HS-27A (cell line): ENCODE measurements around the gene CABP4.

Experiments used
- DNase-seq: peaks from one replicate; pipeline ENCODE4 v3.0.0-alpha.2; 2012; ENCODE audit warnings: low read depth, missing footprints

CABP4 gene

DNA sequence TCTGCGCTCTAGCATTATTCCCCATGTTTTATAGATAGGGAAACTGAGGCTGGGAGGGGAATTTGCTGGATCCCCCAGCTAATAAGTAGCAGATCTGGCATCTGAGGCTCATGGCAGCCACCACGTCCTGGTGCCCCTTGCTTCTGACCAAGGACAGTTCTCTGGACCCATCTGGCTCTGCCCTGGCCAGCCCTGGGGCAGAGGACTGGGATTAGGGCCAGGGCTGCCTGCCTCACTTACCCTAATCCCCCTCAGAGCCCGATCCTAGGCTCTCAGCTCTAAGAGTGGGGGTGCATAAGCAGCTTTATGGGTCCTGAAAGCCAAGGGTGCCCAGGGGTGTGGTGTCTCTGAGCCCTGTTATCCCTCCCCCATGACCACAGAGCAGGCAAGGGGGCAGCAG lies at the start of gene CABP4:
CABP4 (plus strand) TSS at position 301 of the 400 bp plus-strand sequence; CDS start at position 371, 70 bp downstream.
- DNase-seq, result no peak

DNA sequence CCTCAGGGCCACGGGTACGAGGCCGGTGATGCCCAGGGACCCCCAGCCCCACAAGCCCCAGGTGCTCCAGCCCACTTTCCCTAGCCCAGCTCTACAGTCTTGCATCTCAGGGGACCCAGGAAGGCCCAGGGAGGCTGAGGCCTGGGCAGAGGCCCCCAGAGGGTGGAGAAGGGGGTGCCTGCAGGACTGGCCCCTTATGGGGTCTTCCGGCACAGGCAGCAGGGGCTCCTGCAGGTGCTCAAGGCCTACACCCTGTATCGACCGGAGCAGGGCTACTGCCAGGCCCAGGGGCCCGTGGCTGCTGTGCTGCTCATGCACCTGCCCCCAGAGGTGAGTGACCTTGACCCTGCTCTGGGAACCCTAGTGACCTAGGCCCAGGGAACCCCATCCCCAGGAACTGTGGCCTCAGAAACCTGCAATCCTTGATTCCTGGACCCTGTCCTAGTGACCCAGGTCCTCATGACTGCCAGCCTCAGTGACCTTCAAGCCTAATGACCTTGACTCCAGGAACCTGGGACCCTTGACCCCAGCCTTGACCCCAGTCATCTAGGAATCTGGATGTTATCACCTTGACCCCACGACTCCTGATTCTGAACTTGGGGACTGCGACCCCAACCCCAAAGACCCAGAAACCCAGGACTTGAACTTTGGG lies 49.3 kb upstream of the CABP4 start:
- DNase-seq, result no peak

DNA sequence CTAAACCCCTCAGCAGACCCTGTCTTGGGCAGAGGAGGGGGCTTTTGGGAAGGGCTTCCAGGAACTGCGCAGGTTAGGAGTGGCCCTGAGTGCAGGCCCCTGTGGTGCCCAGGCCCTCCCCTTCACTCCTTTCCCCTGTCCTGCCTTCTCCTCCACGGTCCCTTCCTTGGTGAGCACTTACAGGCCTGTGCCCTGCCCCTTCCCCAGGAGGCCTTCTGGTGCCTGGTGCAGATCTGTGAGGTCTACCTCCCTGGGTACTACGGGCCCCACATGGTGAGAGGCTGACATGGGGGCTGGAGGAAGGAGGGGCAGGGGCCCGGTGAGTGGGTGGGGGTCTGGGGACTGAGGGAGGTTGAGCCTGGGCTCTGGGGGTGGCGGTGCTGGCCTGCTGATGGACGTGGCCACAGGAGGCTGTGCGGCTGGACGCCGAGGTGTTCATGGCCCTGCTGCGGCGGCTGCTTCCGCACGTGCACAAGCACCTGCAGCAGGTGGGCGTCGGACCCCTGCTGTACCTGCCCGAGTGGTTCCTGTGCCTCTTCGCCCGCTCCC lies 48.7 kb upstream of the CABP4 start:
- DNase-seq, result no peak

DNA sequence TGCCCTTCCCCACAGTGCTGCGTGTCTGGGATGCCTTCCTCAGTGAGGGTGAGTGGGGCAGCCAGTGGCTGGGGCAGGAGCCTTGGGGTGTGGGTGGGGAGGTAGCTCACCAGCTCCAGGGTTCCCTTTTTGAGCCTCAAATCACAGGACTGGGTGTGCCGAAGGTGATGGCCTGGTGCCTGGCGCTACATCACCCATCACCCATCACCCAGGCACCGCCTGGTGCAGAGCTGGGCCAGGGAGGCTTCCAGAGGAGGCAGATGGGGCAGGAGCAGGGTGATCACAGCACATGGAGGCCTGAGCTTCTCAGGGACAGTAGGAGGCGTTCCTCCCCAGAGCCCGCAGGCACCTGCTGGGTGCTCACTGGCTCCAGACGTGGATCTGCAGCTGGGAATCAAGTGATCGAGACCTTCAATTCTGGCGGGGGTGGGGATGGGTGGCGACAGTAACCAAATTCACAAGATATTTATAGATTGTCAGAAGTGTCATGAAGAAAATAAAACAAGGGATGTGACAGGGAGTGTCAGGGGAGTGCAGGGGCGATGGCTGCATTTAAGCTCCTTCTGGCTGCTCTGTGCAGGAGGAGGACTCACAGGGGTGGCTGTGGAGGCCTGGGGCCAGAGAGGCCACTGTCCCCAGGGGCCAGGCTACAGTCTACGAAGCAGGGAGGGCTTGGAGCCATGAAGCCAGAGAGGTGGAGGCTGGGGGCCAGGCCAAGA lies 48.0 kb upstream of the CABP4 start:
- no peak for DNase-seq

DNA sequence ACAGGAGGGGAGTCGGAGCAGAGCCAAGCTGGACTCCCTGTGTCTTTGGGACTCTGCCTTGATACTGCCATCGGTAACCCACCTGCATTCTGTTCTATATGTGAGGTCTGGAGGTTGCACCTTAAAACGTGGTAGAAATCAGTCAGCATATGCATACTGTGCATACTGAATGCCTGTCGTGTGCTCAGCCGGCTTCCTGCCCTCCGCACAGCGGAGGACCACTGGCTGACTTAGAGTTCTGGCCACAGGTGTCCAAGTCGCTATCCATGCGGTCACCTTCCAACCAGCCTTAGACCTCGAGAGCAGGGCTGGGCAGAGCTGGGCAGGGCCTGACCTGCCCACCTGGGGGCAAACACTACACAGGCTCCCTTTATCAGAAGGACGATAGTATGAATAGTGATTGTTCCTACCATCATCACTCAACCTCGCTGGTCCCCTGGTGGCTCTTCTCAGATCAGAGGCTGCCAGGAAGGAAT lies 47.4 kb upstream of the CABP4 start:
- DNase-seq, result no peak

DNA sequence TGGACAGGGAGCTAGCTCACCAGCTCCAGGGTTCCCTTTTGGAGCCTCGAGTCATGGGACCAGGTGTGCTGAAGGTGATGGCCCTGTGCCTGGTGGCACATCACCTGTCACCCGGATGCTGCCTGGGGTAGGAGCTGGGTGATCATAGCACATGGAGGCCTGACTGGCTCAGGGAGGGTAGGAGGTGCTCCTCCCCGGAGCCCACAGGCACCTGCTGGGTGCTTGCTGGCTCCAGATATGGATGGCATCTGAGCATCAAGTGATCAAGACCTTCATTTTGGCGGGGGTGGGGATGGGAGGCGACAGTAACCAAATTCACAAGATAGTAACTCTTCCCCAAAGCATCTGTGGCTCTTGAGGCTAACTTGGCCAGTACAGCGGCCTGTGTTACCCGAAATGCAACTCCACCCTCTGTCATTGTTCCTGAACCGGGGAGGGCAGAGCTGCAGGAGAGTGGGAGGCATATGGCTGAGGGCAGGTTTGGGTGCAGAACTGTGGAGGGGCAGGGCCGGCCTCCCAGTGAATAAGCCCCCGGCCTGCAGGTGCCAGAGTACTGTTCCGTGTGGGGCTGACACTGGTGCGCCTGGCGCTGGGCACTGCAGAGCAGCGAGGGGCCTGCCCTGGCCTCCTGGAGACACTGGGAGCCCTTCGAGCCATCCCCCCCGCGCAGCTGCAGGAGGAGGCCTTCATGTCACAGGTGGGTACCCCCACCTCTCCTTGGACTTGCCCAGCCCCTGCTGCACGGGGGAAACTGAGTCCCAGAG lies 46.5 kb upstream of the CABP4 start:
- no peak for DNase-seq

DNA sequence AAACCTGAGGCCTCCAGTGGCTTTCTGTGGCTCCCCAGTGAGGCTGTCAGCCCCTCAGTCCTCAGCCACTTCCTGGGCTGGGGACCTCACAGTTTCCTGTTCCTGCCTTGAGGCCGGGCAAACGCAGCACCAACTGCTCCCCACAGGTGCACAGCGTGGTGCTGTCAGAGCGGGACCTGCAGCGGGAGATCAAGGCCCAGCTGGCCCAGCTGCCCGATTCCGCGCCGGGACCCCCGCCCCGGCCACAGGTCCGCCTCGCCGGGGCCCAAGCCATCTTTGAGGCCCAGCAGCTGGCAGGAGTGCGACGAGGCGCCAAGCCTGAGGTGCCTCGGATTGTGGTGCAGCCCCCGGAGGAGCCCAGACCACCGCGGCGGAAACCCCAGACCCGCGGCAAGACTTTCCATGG lies 45.9 kb upstream of the CABP4 start:
- DNase-seq, result no peak

DNA sequence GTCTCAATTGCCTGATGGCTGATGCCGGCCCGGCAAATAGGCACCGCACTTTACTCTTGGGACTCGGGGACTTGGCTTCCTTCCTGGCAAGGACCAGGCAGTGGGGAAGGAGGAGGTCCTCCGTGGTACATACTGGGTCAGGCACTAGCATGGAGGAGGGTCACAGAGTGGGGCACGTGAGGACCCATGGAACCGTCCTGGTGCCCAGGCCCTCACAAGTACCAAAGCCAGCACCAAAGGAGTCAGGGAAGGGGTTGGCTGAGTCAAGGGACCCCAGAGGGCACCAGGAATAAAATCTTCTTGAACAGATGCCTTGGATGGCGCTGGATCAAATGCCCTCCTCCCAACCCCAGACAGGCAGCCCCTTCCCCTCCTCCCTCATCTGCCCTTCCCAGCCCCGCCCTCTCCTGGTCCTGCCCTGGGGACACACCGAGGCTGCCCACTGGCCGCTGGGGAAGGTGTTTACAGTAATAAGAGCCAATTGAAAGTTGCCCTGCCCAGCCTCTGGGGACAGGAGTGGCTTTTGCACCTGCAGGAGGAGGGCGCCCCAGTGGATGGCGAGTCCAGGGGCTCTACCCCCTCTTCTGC lies 45.3 kb upstream of the CABP4 start:
- DNase-seq, result no peak

DNA sequence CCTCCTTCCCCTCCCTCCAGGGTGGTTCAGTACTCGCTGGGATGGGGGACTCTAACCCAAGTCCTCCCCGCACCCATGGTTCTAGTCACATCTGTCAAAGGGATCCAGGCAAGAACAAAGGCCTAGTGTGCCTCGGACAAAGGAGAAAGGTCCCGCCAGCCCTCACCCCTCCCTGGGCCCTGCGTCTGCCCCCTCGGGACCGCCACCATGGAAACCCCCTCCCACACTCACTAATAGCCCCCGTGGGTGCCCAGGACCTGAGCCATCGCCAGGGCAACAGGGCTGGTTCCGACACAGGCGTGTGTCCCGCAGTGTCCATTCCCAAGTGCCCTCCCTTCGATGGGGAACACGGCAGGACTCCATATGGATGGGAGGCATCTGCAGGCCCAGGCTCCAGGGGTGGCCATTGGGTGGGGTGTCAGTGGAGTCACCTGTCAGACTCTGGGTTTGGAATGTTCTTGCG lies 44.8 kb upstream of the CABP4 start:
- no peak for DNase-seq

DNA sequence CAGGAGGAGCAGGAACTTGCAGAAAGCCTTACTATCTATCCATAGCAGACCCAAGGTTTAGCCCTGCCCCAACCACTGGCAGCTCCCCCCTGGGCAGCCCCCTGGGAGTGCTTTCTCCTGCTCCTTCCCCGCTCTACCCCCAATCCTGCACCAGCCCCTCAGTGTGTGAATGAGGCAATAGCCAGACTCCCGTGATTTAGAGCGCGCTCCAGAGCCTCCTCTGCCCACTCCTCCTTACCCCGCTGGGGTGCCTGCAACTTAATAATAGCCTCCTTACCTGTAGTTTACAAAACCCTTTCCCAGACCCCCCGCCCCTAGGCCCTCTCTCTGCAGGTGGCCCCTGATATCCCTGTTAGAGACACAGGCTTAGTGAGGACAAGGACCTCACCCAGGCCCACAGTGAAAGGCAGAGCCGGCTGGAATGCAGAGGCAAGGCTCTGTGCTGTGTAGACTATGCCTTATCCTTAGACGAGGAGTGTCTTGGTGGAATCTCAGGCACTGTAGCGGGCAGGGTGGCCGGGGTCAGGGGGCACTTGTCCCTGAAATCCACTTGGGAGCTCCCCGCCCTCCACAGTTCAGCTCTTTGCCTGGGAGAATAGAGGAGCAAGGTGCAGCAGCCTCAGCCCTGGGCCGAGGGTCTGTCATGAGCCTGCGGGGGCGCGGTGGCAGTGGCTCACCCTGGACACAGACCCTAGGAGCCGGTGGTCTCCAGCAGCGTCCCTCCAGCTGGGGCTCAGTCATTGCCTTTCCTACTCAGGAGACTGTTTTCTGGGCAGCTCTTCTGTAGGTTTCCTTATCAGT lies 44.0 kb upstream of the CABP4 start:
- DNase-seq, result no peak

DNA sequence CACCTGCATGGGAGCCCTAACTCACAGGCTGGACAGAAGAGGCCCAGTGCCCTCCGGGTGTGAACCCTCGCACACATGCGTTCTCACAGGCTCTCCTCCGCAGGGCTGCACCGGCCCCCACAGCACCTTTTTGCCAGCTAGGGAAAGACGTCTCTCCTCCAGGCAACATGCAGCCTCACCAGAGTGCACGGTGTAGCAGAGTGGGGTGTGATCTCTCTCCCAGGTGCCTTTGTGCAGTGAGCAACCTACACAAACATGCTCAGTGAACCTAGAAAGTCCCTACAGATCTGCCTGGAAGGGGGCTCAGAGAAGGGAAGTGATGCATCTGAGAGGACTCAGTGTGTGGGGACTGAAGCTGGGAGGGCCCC lies 43.4 kb upstream of the CABP4 start:
- no peak for DNase-seq

DNA sequence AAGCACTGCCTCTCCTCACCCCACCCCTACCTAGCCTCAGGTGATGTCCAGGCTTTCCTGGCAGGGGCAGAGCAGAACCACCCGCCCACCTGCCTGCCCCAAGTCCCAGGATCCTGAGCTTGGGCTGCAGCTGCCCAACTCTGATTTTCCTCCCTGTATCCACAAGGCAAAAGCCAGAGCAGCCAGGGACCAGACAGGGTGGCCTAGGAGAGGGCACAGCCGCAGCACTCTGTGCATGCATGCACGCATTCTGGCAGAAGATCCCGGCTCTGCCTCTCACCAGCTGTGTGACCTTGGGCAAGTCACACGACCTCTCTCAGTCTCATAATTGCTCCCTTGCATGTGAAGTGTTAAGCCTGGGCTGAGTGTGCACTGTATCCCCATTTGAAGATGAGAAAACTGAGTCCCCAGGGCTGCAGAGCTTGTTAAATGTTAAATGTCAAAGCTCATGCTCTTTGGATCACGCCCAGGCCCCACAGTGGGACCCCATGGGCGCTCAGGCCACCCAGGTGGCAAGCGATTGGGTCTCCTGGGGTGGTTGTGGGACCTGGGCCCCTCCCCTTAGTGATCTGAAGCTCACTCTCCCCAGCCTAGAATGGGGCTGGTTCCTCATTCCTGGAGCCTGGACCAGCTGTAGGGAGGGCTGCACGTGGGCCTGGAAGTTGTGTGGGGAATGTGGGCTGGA lies 42.5 kb upstream of the CABP4 start:
- DNase-seq, result no peak

DNA sequence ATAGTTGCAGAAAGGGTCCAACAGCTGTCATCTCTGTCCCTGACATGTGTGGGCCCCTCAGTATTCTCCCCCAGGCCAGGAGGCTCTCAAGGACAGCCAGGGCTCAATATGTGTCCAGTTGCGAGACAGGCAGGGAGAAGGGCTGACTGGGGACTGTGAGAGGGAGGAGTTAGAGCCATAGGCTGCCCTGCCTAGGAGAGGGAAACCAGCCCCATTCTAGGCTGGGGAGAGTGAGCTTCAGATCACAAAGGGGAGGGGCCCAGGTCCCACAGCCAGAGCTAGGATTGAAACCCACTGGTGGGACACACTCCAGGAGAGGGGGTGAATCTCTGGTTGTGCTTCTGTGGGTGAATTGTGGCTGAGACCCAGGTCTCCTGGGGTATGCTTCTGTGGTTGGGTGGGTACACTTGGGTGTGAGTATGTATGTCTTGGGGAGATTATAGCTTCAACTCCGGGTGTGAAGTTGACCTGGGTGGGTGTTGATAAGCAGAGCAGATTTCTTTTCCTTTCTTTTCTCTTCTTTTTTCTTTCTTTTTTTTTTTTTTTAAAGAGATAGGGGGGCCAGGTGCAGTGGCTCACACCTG lies 41.8 kb upstream of the CABP4 start:
- no peak for DNase-seq

DNA sequence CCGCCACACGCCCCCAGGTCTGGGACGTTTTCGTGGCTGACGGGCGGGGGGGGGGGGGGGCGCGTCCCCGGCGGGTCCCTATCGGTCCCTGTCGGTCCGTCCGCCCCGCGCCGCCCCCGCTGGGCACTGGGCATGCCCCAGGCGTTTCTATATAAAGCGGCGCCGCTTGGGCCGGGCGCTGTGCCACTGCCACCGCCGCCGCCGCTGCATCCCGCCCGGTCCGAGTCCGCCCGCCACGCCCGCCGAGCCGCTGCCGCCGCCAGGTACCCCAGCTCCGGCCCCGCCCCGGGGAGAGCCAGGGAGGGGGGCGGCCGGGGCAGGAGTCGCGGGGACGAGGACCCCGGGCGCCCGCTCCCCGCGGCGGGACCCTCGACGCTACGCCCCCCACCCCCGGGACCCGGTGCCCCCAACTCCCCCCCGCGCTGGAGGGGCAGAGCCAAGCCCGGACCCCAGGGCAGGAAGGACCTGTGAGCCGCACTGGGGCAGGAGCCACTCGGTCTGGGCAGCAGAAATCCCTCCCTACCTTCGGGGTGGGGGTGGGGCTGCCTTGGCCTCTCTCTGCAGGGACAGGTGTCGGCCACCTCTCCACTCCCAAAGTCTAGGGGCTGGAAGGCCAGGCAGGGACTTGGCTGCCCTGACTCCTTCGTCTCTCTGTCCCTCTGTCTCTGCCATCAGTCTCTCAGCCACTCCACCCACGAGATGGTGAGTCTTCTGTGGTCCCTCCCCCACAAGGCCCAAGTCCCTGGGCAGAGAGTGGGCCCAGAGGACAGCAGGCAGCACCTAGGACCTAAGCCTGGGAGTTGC lies 39.5 kb upstream of the CABP4 start, which contains the start of gene CARNS1:
CARNS1 (plus strand) TSS at position 178 of the 804 bp plus-strand sequence; CDS start at position 700, 522 bp downstream.
- DNase-seq, result no peak

DNA sequence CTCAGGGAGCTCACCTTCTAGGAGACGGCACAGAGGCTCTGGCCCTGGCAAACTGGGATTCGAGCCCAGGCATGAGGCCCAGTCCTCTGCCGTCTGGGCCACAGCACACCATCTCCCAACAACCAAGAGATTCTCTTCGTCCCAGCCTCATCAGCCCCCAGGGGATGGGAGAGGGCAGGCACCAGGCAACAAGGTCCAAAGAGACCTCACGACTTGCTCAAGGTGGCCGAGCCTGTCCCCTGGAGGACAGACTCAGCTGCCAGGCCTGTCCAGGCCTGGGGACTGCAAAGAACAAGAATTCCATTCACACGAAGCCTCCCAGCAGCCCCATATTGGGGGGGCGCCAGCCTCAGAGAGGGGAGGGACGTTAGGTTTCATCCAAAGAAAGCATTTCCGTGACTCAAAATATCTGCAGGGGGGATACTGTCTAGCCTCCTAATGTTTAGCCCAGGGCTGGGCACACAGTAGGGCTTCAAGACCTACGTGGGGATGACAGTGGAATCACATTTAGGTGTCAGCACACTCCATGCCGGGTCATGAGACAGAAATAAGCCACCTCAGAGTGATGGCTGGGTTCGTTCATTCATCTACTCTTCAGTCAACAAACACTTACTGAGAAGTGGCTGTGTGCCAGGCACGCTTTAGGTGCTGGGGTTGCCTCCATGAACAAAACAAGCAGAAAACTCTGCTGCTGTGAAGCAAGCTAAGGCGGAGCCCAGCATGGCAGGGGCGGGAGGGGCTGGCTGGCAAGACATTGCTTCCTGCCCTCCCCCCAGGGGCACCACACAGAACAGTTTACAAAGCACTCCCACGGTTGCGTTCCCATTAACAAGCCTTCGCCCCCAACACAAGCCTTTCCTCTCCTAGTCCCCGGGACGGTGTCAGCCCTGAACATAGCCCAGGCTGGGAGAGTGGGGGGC lies 38.5 kb upstream of the CABP4 start:
- DNase-seq, result no peak

DNA sequence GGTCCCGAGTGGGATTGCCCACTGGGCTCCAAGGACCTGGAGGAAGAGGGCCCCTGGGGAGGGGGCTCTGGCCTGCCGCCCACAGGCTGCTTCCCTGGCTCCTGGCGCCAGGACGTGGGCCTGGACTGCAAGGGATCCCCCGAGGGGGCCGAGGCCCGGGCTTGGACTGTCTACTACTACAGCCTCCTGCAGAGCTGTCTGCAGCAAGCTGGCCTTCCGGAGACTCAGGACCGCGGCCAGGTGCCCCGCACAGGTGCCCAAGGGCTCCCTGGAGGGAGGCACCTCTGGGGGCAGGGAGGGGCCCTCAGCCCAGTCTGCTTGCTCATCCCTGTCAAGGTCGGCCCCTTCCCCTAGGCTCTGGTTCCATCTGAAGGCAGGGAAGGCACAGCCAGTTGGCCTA lies 37.7 kb upstream of the CABP4 start:
- DNase-seq, result no peak

DNA sequence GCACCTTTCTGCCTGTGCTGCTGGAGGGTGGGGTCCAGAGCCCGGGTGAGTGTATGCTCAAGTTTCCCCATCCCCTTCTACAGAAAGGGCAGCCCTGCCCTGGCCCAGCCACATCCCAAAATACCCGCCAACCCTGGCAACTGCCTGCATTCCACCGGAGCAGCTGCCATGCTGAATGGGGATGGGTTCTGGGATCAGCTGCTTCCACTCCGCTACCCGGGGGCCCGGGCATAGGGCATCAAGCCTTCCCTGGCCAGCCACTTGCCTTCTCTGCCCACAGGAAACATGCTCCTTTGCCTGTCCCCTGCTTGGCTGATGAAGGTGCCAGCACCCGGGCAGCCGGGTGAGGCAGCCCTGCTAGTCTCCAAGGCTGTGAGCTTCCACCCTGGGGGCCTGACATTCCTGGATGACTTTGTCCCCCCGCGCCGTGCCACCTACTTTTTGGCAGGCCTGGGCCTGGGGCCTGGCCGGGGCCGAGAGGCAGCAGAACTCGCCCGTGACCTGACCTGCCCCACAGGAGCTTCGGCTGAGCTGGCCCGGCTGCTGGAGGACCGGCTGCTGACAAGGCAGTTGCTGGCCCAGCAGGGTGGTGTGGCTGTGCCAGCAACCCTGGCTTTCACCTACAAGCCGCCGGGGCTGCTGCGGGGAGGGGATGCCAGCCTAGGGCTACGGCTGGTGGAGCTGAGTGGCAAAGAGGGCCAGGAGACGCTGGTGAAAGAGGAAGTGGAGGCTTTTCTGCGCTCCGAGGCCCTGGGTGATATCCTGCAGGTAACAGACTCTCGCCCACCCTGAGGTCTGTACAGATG lies 36.5 kb upstream of the CABP4 start:
- no peak for DNase-seq
